Measurements from ENCODE around the gene KRTAP5-3.

GRCh38 chr11:1563149-1563638 is 45.1 kb downstream of the KRTAP5-3 start:
- TF ChIP-seq, protein P1, sequence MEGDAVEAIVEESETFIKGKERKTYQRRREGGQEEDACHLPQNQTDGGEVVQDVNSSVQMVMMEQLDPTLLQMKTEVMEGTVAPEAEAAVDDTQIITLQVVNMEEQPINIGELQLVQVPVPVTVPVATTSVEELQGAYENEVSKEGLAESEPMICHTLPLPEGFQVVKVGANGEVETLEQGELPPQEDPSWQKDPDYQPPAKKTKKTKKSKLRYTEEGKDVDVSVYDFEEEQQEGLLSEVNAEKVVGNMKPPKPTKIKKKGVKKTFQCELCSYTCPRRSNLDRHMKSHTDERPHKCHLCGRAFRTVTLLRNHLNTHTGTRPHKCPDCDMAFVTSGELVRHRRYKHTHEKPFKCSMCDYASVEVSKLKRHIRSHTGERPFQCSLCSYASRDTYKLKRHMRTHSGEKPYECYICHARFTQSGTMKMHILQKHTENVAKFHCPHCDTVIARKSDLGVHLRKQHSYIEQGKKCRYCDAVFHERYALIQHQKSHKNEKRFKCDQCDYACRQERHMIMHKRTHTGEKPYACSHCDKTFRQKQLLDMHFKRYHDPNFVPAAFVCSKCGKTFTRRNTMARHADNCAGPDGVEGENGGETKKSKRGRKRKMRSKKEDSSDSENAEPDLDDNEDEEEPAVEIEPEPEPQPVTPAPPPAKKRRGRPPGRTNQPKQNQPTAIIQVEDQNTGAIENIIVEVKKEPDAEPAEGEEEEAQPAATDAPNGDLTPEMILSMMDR (conservative IDR thresholded peaks at IDR 0.05): no peak
- TF ChIP-seq ZFX (IDR thresholded peaks at IDR 0.05): no peak
